GM11168 (cell line): ENCODE results near the gene AP4M1.

Source experiments
- in situ Hi-C: fragments of 300-500 bp; cut with MboI; formaldehyde crosslinking; loops from one replicate; pipeline ENCODE4 v1.12.0; 2022; ENCODE audit warnings: low sequenced_read_pairs; ENCODE audit not compliant: unreplicated experiment

Gene AP4M1

DNA sequence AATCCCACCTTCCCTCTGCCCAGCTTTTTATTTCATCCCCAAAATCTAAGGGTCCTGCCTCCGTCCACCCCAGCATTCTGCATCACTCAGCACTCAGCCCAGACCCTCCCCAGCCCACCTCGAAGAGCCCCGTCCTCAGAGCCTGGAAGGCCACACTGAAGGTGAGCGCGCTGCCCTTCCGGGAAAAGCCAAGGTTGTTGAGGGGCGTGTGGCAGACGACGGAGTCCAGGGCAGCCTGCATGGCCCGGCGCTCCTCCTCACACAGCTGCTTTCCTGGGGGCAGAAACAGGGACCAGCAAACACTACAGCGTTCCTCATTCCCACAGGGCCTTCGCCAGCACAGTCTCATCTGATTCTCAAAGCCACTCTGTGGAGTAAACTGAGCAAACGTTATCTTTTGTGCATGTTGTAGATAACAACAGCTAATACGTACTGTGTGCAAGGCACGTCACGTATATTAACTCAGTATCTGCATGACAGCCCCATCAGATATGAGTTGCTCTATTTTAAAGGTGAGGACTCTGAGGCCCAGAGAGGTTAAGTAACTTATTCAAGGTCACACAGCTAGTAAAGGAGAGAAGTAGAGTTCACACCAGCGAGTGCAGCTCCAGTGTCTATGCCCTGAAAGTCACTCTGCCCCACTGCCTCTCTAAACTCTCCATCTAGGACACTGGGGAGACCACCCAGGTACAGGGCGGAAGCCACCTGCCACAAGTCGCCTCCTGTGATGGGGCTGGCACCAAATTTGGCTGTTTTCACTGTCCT, 54.3 kb downstream of the AP4M1 start:
- in situ Hi-C loops: no loop called here

DNA sequence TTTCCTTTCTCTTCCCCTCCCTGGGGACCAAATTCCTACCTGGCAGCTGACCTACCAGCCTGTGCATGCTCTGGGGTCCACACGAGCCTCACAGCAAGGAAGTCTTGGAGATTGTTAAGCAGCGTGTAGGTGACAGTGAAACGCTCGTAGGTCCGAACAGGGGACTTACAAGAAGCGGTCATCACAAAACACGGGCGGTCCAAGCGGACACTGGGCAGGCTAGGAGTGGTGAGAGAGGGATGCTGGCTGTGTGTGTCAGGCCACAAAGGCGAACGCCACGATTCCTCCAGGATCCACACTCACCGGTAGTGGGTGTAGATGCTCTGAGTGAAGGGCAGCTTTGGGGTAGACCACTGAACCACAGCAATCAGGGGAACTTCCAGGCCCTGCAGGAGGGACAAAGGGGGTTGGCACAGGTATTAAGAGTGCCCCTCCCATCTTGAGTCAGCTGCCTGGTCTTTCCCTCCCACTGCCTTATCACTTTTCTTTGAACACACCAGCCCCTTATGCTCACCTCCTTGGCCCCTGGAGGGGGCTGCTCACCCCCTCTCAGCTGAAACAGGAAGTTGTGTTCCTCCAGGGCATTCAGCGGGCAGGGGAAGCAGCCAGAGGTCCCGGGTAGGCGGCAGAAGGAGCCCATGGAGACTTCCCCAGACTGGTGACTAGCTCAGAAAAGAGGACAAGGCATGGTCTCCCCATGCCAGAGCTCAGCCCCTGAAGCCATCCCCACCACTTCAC, 55.1 kb downstream of the AP4M1 start:
- in situ Hi-C loops: no loop called here

DNA sequence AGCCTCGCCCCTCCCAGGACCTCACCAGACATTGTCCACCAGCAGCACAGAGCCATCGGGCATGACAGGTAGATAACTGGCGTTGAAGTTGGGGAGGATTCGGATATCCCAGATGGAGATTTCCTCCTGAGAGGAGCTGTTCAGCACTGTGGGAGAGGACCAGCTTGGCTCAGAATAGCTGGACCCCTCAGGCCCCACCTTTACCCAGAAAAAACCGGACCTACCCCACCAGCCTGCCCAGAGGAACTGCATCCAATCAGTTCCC, 55.6 kb downstream of the AP4M1 start:
- in situ Hi-C loops: no loop called here

DNA sequence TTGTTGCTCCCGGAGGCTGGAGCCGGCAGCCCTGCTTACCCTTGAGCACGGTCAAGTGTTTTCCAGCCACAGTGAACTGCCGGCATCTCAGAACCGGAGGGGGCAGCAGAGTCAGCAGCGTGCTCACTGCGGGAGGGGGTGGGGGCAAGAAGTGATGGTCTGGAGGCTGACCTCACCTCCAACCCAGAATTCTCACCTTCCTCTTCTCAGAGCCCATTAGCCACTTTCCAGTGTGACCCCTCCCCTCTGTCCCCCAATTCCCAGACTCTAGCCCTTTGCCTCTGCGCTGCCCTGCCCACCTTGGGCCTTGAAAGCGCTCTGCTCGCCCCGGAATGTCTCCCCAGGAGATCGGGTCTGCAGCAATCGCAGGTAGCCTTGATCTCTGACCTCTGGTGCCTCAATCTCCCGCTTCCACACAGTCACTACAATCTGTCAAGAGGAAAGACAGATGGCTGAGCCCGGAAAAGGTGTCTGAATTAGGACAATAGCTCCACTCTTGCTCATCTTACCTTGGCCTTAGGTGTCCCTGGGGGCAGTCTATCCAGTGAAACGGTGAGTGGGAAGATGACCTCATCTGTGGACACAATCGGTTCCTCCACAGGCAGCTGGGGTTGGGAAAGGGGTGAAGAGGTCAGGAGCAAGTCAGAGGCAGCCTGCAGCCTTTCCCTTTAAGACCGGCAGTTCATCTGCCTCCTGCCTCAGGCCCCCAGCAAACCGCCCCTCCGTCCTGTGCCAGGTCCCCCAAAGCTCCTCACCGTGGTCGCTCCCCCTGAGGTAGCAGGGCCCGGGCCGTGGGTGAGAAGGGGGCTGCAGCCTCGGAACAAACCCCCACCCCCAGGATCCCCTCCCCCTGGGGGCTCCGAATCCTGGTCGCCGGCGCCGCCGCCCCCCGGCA, 56.1 kb downstream of the AP4M1 start:
- in situ Hi-C loops: no loop called here
